Left renal cortex interstitium (tissue), 4 donors: Measurements from ENCODE around the gene HNRNPK. TPM values are rescaled to one million over a fixed set of nuclear protein-coding genes. Genes with fewer than 3 reads are reported as not detected.

ENCODE experiments used
- DNase-seq, 4 donors: peaks; one replicate each; pipeline ENCODE4 v3.0.0-alpha.2; 2013; ENCODE audit warnings: low read depth in 4 of 4, low spot score in 2 of 4, missing footprints in 1 of 4
- polyA plus RNA-seq, 4 donors: library from polyadenylated mRNA; unstranded; fragments of 120-200 nt; gene quantifications; one replicate each; pipeline ENCODE4 v1.2.1, GENCODE V29; 2013; ENCODE audit not compliant: insufficient read length in 4 of 4

The HNRNPK gene
- polyA plus RNA-seq, result 1,000 to 10,000 TPM in 1 of 4 donors, 100 to 1,000 TPM in 3; 860 to 1,030 (median 902) TPM

GRCh38 chr9:83979812-83980394 is at the start of gene HNRNPK:
Gene HNRNPK (minus strand): TSS chr9:83980215. CDS start chr9:83978252, 1,963 bp downstream.
- DNase-seq, result peak; percentile 80 to 100 (median 98)

- DNase-seq, result no peak
Measured at GRCh38 chr9:84027201-84027600, 47.2 kb upstream of the HNRNPK start.

GRCh38 chr9:84024041-84024575 is 44.1 kb upstream of the HNRNPK start:
- DNase-seq, result no peak

GRCh38 chr9:84007662-84008061 is 27.6 kb upstream of the HNRNPK start:
- DNase-seq, result no peak

GRCh38 chr9:84003246-84003645 is 23.2 kb upstream of the HNRNPK start:
- DNase-seq, result no peak

GRCh38 chr9:84002344-84002743 is 22.3 kb upstream of the HNRNPK start:
- DNase-seq, result no peak

- no peak for DNase-seq
Measured at GRCh38 chr9:84001621-84002020, 21.6 kb upstream of the HNRNPK start.

GRCh38 chr9:84000186-84000585 is 20.2 kb upstream of the HNRNPK start:
- DNase-seq, result no peak

GRCh38 chr9:83999141-83999918 is 19.3 kb upstream of the HNRNPK start:
- DNase-seq, result no peak

- DNase-seq, result no peak
Measured at GRCh38 chr9:83996126-83996525, 16.1 kb upstream of the HNRNPK start.

- no peak for DNase-seq
Measured at GRCh38 chr9:83992901-83993300, 12.9 kb upstream of the HNRNPK start.

- no peak for DNase-seq
Measured at GRCh38 chr9:83992407-83992806, 12.4 kb upstream of the HNRNPK start.

- no peak for DNase-seq
Measured at GRCh38 chr9:83991355-83991754, 11.3 kb upstream of the HNRNPK start.

- DNase-seq, result no peak
Measured at GRCh38 chr9:83988411-83988810, 8.4 kb upstream of the HNRNPK start.

GRCh38 chr9:83987402-83987791 is 7.4 kb upstream of the HNRNPK start:
- DNase-seq, result no peak

- DNase-seq, result no peak
Measured at GRCh38 chr9:83986765-83987401, 6.9 kb upstream of the HNRNPK start.

- DNase-seq, result no peak
Measured at GRCh38 chr9:83986195-83986594, 6.2 kb upstream of the HNRNPK start.

- peak in 1 of 4 donors; percentile 46 for DNase-seq
Measured at GRCh38 chr9:83981126-83981871, 1.3 kb upstream of the HNRNPK start.

GRCh38 chr9:83980395-83981125 is 545 bp upstream of the HNRNPK start, which contains the start of gene RMI1:
Gene RMI1 (plus strand): TSS chr9:83980805. CDS start chr9:84000987, 20,182 bp downstream.
- peak; percentile 98 to 99 (median 98) for DNase-seq
